H1 (cell line): ENCODE measurements around the gene NAV2. TPM values are rescaled to one million over a fixed set of nuclear protein-coding genes. Genes with fewer than 3 reads are reported as not detected.
A peak's percentile ranks its signal among the peaks of the same experiment; 100 is the strongest.

Experiments
- CTCF ChIA-PET: fragments of 300-600 bp; sonication (Branson Sonifier 250); formaldehyde crosslinking; loops from one replicate; lab custom pipeline; 2021; ENCODE audit not compliant: partially characterized antibody; lab: Charles Lee
- POLR2A ChIA-PET: fragments of 300-600 bp; sonication (Branson Sonifier 250); formaldehyde crosslinking; loops from one replicate; lab custom pipeline; 2021; ENCODE audit warnings: inconsistent platforms; ENCODE audit not compliant: partially characterized antibody; lab: Charles Lee
- DNase-seq, 2 experiments: peaks; one replicate each; pipeline versions ENCODE4 v3.0.0 to v3.0.0-alpha.2; 2010 to 2022; ENCODE audit warnings: low spot score in 2 of 2, low read depth in 1 of 2, mixed read lengths in 1 of 2
- FAIRE-seq: peaks from 2 replicates; lab custom pipeline; 2011; peaks lifted over from hg19 to GRCh38; lab: Jason Lieb, UNC
- H2AFZ ChIP-seq: 2 replicates; pipeline ENCODE4 v1.8.1; 2012; ENCODE audit warnings: low read length, inconsistent platforms
- H2AK5ac ChIP-seq: 2 replicates; pipeline ENCODE4 v1.6.1; 2013; ENCODE audit warnings: low read depth, low read length
- H2BK120ac ChIP-seq: replicated peaks from 2 replicates; pipeline ENCODE3; 2013; ENCODE audit warnings: low read depth, low read length, inconsistent platforms
- H2BK12ac ChIP-seq: 2 replicates; pipeline ENCODE4 v1.6.1; 2013; ENCODE audit warnings: low read depth, low read length
- H2BK15ac ChIP-seq: 2 replicates; pipeline ENCODE4 v1.6.1; 2013; ENCODE audit warnings: low read length
- H2BK20ac ChIP-seq: 2 replicates; pipeline ENCODE4 v1.6.1; 2013; ENCODE audit warnings: low read length
- H2BK5ac ChIP-seq: 2 replicates; pipeline ENCODE4 v1.6.1; 2013; ENCODE audit warnings: low read depth, low read length
- H3K14ac ChIP-seq: 2 replicates; pipeline ENCODE4 v1.6.1; 2013; ENCODE audit warnings: inconsistent platforms; ENCODE audit not compliant: insufficient read length
- H3K18ac ChIP-seq: 2 replicates; pipeline ENCODE4 v1.6.1; 2013; ENCODE audit warnings: low read length; ENCODE audit errors: extremely low read depth
- H3K23ac ChIP-seq: 2 replicates; pipeline ENCODE4 v1.6.1; 2013; ENCODE audit warnings: inconsistent platforms; ENCODE audit not compliant: insufficient read length
- H3K23me2 ChIP-seq: 2 replicates; pipeline ENCODE4 v1.6.1; 2013; ENCODE audit warnings: low read depth, low read length
- H3K27ac ChIP-seq: 2 replicates; pipeline ENCODE4 v1.6.1; 2011; ENCODE audit warnings: low read depth, low read length, inconsistent platforms
- H3K27me3 ChIP-seq, 4 experiments: replicated peaks in 1 of 4; 1 replicate in 1 of 4; 2 replicates in 3 of 4; pipeline versions ENCODE4 v1.6.1 to v1.8.1; 2011 to 2013; ENCODE audit warnings: low read length in 3 of 4, mild to moderate bottlenecking in 3 of 4, inconsistent platforms in 2 of 4, mixed read lengths in 2 of 4, moderate library complexity in 1 of 4; ENCODE audit not compliant: control insufficient read depth in 3 of 4, insufficient read depth in 3 of 4; ENCODE audit errors: extremely low read depth in 1 of 4
- H3K36me3 ChIP-seq, 4 experiments: 2 replicates each; pipeline versions ENCODE4 v1.6.1 to v1.8.1; 2011 to 2013; ENCODE audit warnings: mild to moderate bottlenecking in 4 of 4, low read length in 3 of 4, moderate library complexity in 2 of 4, control low read depth in 1 of 4, inconsistent platforms in 1 of 4; ENCODE audit not compliant: insufficient read depth in 4 of 4, control insufficient read depth in 2 of 4
- H3K4ac ChIP-seq: replicated peaks from 2 replicates; pipeline ENCODE3; 2013; ENCODE audit warnings: low read length, low read depth, mixed read lengths, inconsistent platforms; ENCODE audit not compliant: insufficient read length
- H3K4me1 ChIP-seq, 4 experiments: replicated peaks in 1 of 4; 1 replicate in 1 of 4; 2 replicates in 3 of 4; pipeline versions ENCODE4 v1.6.1 to v1.8.1; 2011 to 2013; ENCODE audit warnings: low read length in 3 of 4, inconsistent platforms in 2 of 4, mixed read lengths in 1 of 4; ENCODE audit not compliant: insufficient read depth in 4 of 4, control insufficient read depth in 3 of 4
- H3K4me2 ChIP-seq, 2 experiments: 2 replicates each; pipeline versions ENCODE4 v1.6.1 to v1.8.1; 2011 to 2013; ENCODE audit warnings: low read depth in 2 of 2, low read length in 2 of 2, control low read depth in 1 of 2, inconsistent platforms in 1 of 2, mild to moderate bottlenecking in 1 of 2; ENCODE audit not compliant: insufficient read depth in 1 of 2
- H3K4me3 ChIP-seq, 4 experiments: fragments of 200-600, 300-600 bp in 1 of 4; sonication (generic), shearing (Covaris generic), sonication (Bioruptor Twin) in 1 of 4; 2 replicates each; pipeline versions ENCODE4 v1.5.1 to v1.8.1; 2011 to 2016; ENCODE audit warnings: low read length in 4 of 4, low read depth in 3 of 4, control low read depth in 2 of 4, inconsistent platforms in 2 of 4, mild to moderate bottlenecking in 2 of 4, mixed read lengths in 1 of 4, moderate library complexity in 1 of 4; ENCODE audit not compliant: insufficient read depth in 2 of 4; ENCODE audit errors: extremely low read depth in 1 of 4
- H3K56ac ChIP-seq: replicated peaks from 2 replicates; pipeline ENCODE3; 2013; ENCODE audit warnings: low read depth, mild to moderate bottlenecking, mixed read lengths, low read length, inconsistent platforms; ENCODE audit not compliant: insufficient read length
- H3K79me1 ChIP-seq: 2 replicates; pipeline ENCODE4 v1.6.1; 2013; ENCODE audit warnings: low read depth, low read length, control low read depth
- H3K79me2 ChIP-seq, 2 experiments: 2 replicates each; pipeline versions ENCODE4 v1.6.1 to v1.8.1; 2012 to 2013; ENCODE audit warnings: low read length in 2 of 2, mild to moderate bottlenecking in 2 of 2, inconsistent platforms in 1 of 2; ENCODE audit not compliant: insufficient read depth in 2 of 2, control insufficient read depth in 1 of 2
- H3K9ac ChIP-seq, 4 experiments: replicated peaks in 1 of 4; 1 replicate in 1 of 4; 2 replicates in 3 of 4; pipeline versions ENCODE4 v1.6.1 to v1.8.1; 2011 to 2013; ENCODE audit warnings: low read depth in 3 of 4, low read length in 3 of 4, control low read depth in 2 of 4, mild to moderate bottlenecking in 2 of 4, moderate library complexity in 2 of 4, inconsistent platforms in 1 of 4; ENCODE audit errors: extremely low read depth in 1 of 4
- H3K9me3 ChIP-seq, 2 experiments: 2 replicates each; pipeline versions ENCODE4 v1.6.1 to v1.8.1; 2012 to 2013; ENCODE audit warnings: mild to moderate bottlenecking in 2 of 2, moderate library complexity in 2 of 2, control low read depth in 1 of 2, inconsistent platforms in 1 of 2, low read depth in 1 of 2, low read length in 1 of 2, mixed read lengths in 1 of 2; ENCODE audit not compliant: insufficient read depth in 2 of 2
- H4K20me1 ChIP-seq, 2 experiments: replicated peaks in 1 of 2; 2 replicates each; pipeline versions ENCODE3 to v1.8.1; 2011 to 2013; ENCODE audit warnings: inconsistent platforms in 2 of 2, low read length in 2 of 2, mild to moderate bottlenecking in 1 of 2; ENCODE audit not compliant: insufficient read depth in 2 of 2, control insufficient read depth in 1 of 2
- H4K5ac ChIP-seq: 2 replicates; pipeline ENCODE4 v1.6.1; 2013; ENCODE audit warnings: low read length, low read depth, mixed read lengths, inconsistent platforms; ENCODE audit not compliant: insufficient read length
- H4K8ac ChIP-seq: 2 replicates; pipeline ENCODE4 v1.8.0; 2013; ENCODE audit warnings: mild to moderate bottlenecking, moderate library complexity, low read length, inconsistent platforms; ENCODE audit not compliant: insufficient read depth; ENCODE audit errors: extremely low read depth
- H4K91ac ChIP-seq: replicated peaks from 2 replicates; pipeline ENCODE3; 2013; ENCODE audit warnings: low read length, mixed read lengths, inconsistent platforms; ENCODE audit not compliant: insufficient read length
- BACH1 ChIP-seq: IDR thresholded peaks from 2 replicates; pipeline ENCODE4 v1.6.1; 2012; ENCODE audit warnings: low read length, improper control_type of control experiment
- CBX5 ChIP-seq: fragments of 300-800, 300-1000 bp; sonication (generic); IDR thresholded peaks from 2 replicates; pipeline ENCODE4 v1.7.1; 2016; ENCODE audit warnings: antibody characterized with exemption, low read length, low read depth
- CHD2 ChIP-seq: IDR thresholded peaks from 2 replicates; pipeline ENCODE4 v1.6.1; 2012; ENCODE audit warnings: low read length, improper control_type of control experiment
- CTCF ChIP-seq, 3 experiments: IDR thresholded peaks; 1 replicate in 2 of 3; 2 replicates in 1 of 3; pipeline versions ENCODE4 v1.5.1 to v1.6.1; 2011; ENCODE audit warnings: low read length in 3 of 3, mild to moderate bottlenecking in 3 of 3, inconsistent platforms in 2 of 3, low read depth in 1 of 3, moderate library complexity in 1 of 3; ENCODE audit not compliant: insufficient read depth in 1 of 3; ENCODE audit errors: control extremely low read depth in 1 of 3
- NANOG ChIP-seq: IDR thresholded peaks from 2 replicates; pipeline ENCODE4 v1.6.1; 2011; ENCODE audit warnings: low read length, low read depth, mild to moderate bottlenecking, inconsistent platforms; ENCODE audit not compliant: insufficient read depth, poor library complexity, severe bottlenecking
- POU5F1 ChIP-seq: IDR thresholded peaks from 2 replicates; pipeline ENCODE4 v1.6.1; 2011; ENCODE audit warnings: low read depth, mild to moderate bottlenecking, low read length, moderate library complexity
- RAD21 ChIP-seq, 2 experiments: IDR thresholded peaks in 1 of 2; conservative IDR thresholded peaks in 1 of 2; 2 replicates each; pipeline ENCODE4 v1.6.1; 2011; ENCODE audit warnings: low read depth in 2 of 2, low read length in 2 of 2, improper control_type of control experiment in 1 of 2, inconsistent platforms in 1 of 2, mild to moderate bottlenecking in 1 of 2, moderate library complexity in 1 of 2
- SRF ChIP-seq: IDR thresholded peaks from 2 replicates; pipeline ENCODE4 v1.6.1; 2011; ENCODE audit warnings: mild to moderate bottlenecking, low read depth, low read length, moderate library complexity
- WGBS, 2 experiments: shearing (Covaris generic) in 1 of 2; methylation state at CpG; one replicate each; pipeline versions ENCODE4 v1.1.6 to v1.1.7; 2013 to 2015; ENCODE audit warnings: low lambda C conversion rate in 2 of 2, mixed read lengths in 2 of 2, inconsistent platforms in 1 of 2, low coverage in 1 of 2, missing lambda C conversion rate in 1 of 2; ENCODE audit not compliant: insufficient replicate concordance in 2 of 2, insufficient coverage in 1 of 2, insufficient read length in 1 of 2; ENCODE audit errors: extremely low coverage in 1 of 2, missing lambda C conversion rate in 1 of 2; 5-methylcytosine and 5-hydroxymethylcytosine counted together
- polyA plus RNA-seq, 7 experiments: library from polyadenylated mRNA; depleted of rRNA in 3 of 7; stranded (reverse) in 5 of 7; unstranded in 2 of 7; fragments of >200 nt in 5 of 7; fragments of 200-250 nt in 2 of 7; gene quantifications; 1 replicate in 5 of 7; 2 replicates in 1 of 7; 4 replicates in 1 of 7; pipeline versions ENCODE4 v1.2.1 to v1.2.3, GENCODE V29; 2011 to 2013; ENCODE audit warnings: missing spikeins in 2 of 7, mixed read lengths in 2 of 7
- total RNA-seq: library from RNA; stranded (reverse); fragmentation: NEBNext Ultra II Directional; extraction: Animal tissue kit (Norgen Biotek cat#: 25700); gene quantifications from 2 replicates; pipeline ENCODE4 v1.2.1, GENCODE V29; 2021

The NAV2 gene
- total and polyA plus RNA-seq, 2 of the 8 experiments (the other 6 are each of a cell fraction or from before 2014, with no cell fraction given), result 35.6 to 73.6 TPM

GRCh38 chr11:19800714-19801519 is 88.3 kb downstream of the NAV2 start:
- Histone ChIP-seq H3K23me2 (no peaks in the 10 kb centered on the region; the same call in 1 of the 2 replicates), H4K5ac (no peak overlapping the region), H3K56ac (no peak overlapping the region), H2AFZ (no peak overlapping the region), H3K27me3 (no peaks in the 10 kb centered on the region), H3K9me3 (no peaks in the 10 kb centered on the region), H3K4me3 (no peak overlapping the region), H3K79me2 (peaks cover 9 to 92% of the 10 kb centered on the region in 2 experiments; a peak in 3 of 4 replicates), H3K27ac (no peak overlapping the region), H3K4me1 (peaks cover 8 to 46% (median 26%) of the 10 kb centered on the region in 4 experiments; a peak in 6 of 7 replicates), H3K9ac (no peak overlapping the region), H3K14ac (no peak overlapping the region), H3K36me3 (peaks cover 0 to 7% (median 2%) of the 10 kb centered on the region in 4 experiments; a peak in 4 of 8 replicates), H2BK120ac (no peak overlapping the region), H2BK5ac (no peak overlapping the region), H4K20me1 (no peaks in the 10 kb centered on the region), H3K4ac (no peak overlapping the region), H4K91ac (peak overlapping the region; percentile 58), H2AK5ac (0 out of 2 replicates have a peak overlapping the region, but pooled peaks have one; percentile 65), H4K8ac (no peak overlapping the region; the same call in 1 of the 2 replicates), H2BK15ac (no peak overlapping the region), H2BK12ac (0 out of 2 replicates have a peak overlapping the region, but pooled peaks have one; percentile 41), H3K23ac (no peak overlapping the region), H3K4me2 (no peak overlapping the region), H3K79me1 (peaks cover 4% of the 10 kb centered on the region; the same call in 1 of the 2 replicates), H2BK20ac (no peak overlapping the region), H3K18ac (no peak overlapping the region)
- ChIA-PET POLR2A (interaction anchor here (1.4 to 3.7 kb wide), 2 partner anchors 17 to 23 kb away, joined by 3 to 14 read pairs; no protein-coding TSS in a partner anchor), CTCF (interaction anchor here (0.6 to 7.7 kb wide), 47 partner anchors 9 to 602 kb away, joined by 3 to 44 read pairs (median 5); no protein-coding TSS in a partner anchor)
- FAIRE-seq (no peak), DNase-seq (no peak)
- WGBS, 2 experiments, result 43% methylated on average over 4 of the region's 4 CpGs; no CpG with 5 or more reads in 1 of the 2 experiments
- TF ChIP-seq CHD2, result no peak
- TF ChIP-seq POU5F1, result no peak
- peak; percentile 51 to 86 (median 76) for TF ChIP-seq CTCF (IDR thresholded peaks at IDR 0.05; ENCODE audit: control extremely low read depth in 1 of 3, insufficient read depth in 1 of 3, low read depth in 1 of 3, low read length in 3 of 3)
- no peak for TF ChIP-seq BACH1
- TF ChIP-seq CBX5, result no peak
- TF ChIP-seq SRF, result no peak
- no peak for TF ChIP-seq NANOG
- peak; percentile 64 to 66 for TF ChIP-seq RAD21 (IDR thresholded peaks at IDR 0.05 in 1 of 2, conservative IDR thresholded peaks at IDR 0.05 in 1 of 2; ENCODE audit: low read depth in 2 of 2, low read length in 2 of 2)
